HG03457 (cell line): ENCODE measurements around the gene PRDM16.

Experiments
- ATAC-seq: cut with Tn5 transposase; IDR thresholded peaks from one replicate; pipeline ENCODE4 v1.9.1; 2021; ENCODE audit warnings: moderate number of reproducible peaks; ENCODE audit not compliant: unreplicated experiment

PRDM16 gene

GRCh38 chr1:3249631-3250501, 180.9 kb downstream of the PRDM16 start:
- ATAC-seq = no peak

DNA sequence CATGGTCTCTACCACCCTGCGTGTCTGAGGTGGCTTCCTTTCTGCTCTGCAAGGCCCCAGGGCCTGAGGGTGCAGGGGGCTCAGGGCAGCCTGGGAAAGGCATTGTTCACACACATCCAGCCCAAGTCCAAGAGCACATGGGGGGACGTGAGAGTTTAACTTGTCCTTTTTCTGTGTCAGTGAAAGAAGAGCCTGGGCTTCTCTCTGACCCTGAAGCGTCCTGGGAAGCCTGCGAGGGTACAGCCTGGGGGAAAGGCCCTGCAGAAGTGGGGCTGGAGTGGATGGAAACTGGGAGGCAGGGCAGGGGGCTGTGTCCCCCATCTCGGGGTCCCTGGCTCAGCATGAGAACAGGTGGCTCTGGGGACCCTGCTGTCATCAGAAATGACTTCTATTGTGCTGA, 181.6 kb downstream of the PRDM16 start:
- no peak for ATAC-seq

DNA sequence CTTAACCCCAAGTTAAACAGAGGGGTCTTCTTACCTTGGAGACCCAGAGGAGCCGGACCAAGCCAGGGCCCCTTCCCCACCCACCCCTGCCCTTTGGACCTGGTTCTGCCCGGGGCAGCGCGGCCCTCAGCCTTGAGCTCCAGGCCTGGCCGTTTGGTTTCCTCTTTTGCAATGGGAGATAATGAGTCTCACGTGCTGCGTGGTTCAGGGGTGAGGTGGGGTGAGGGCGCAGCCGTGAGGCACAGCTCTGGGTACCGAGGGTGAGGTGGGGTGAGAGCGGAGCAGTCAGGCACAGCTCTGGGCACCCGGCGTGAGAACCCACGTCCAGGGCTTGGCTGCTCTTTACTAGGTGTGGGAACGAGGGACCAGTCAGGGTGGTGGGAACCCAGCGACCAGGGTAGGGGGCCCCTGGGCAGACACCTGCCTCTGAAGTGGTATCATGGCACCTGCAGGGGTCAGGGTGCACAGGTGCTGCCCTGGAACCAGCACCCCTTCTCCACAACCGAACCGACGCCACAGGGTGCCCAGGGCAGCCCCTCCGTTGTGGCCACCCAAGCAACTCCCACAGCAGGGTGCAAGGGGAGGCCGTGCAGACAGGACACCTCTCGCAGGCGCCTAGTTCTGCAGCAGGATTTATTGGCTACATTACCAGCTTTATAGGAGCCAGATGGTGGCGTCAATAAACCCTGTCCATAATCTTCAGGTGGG, 182.2 kb downstream of the PRDM16 start:
- ATAC-seq = no peak

- ATAC-seq = no peak
Measured at GRCh38 chr1:3251807-3252428, 182.9 kb downstream of the PRDM16 start.

DNA sequence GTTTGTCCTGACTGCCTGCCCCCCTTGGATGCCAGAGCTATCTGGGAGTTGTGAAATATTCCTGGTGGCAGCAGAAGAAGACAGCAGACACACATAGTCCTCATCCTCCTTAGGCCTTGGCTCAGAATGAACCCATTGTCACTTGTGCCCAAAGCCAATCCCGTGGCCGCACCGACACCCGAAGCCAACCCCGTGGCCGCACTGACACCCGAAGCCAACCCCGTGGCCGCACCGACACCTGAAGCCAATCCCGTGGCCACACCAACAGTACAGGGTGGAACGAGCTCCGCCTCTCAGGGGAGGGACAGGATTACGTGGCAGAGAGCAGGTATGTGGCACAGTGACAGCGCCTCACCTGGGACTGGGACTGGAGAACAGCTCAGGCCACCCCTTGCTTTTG, 186.7 kb downstream of the PRDM16 start:
- no peak for ATAC-seq

DNA sequence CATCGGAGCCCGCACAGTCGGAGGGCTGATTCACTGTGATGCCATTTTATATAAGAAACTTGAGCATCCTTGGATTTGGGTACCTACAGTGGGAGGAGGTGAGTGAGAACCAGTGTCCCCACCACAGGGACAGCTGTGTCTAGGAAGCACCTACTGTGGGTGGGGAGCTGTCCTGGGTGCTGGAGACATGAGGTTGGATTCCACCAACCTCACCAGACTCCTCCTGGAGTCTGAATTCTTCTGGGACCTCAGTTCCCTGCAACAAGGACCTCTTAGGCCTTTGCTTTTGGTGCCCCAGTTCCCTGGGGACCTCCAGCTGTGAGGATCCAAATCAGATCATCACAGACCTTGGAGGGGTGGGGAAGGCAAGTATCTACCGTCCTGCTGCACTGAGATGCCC, 188.8 kb downstream of the PRDM16 start:
- ATAC-seq = no peak

- no peak for ATAC-seq
Measured at GRCh38 chr1:3258386-3259003, 189.5 kb downstream of the PRDM16 start.

- no peak for ATAC-seq
Measured at GRCh38 chr1:3259020-3259419, 190.0 kb downstream of the PRDM16 start.

DNA sequence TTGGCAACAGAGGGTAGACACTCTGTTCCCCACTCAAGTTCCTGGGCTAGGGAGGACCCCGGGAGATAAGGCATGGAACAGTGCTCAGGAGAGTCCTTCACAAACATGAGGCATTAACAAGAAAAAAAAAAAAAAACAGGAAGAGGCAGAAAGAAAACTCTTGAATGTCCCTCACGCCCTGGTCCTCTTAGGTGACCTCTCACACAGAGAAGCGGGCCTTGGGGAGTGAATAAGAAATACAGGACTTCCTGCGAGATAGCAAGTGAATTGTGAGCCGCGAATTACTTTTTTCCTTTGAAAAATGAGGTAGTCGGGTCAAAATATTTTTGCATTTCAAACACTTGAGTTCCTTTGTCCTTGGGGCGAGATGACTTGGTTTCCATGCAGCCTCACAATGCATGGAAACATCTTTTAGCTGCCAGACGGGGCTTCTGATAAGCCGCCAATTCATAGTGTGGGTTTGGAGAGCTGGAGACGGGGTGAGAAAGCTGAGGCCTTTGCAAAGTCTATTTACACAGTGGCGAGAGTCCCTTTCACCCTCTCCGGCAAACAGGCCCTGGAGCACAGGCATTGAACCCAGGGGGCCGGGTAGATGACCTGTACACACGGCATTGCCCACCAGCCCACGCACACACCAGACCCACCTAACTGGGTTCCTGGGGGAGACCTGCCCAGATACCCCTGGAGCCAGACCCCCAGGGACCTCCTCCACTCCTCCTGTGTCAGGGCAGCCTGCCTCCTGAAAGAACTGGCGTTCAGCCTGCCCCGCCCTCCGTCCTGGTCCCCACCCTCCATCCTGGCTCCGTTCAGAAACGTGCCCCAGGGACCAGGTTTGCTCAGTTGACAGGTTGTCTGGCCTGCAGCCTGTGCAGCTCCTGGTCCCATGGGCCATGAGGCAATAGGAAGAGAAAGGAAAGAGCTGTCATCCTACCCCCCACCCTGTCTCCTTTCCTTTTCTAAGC, 192.3 kb downstream of the PRDM16 start:
- ATAC-seq = no peak

GRCh38 chr1:3261969-3262579, 193.1 kb downstream of the PRDM16 start:
- ATAC-seq = no peak

GRCh38 chr1:3262681-3263286, 193.8 kb downstream of the PRDM16 start:
- no peak for ATAC-seq

GRCh38 chr1:3263790-3264189, 194.8 kb downstream of the PRDM16 start:
- no peak for ATAC-seq

GRCh38 chr1:3264456-3264855, 195.5 kb downstream of the PRDM16 start:
- ATAC-seq = no peak

GRCh38 chr1:3265835-3266805, 197.1 kb downstream of the PRDM16 start:
- ATAC-seq = no peak

DNA sequence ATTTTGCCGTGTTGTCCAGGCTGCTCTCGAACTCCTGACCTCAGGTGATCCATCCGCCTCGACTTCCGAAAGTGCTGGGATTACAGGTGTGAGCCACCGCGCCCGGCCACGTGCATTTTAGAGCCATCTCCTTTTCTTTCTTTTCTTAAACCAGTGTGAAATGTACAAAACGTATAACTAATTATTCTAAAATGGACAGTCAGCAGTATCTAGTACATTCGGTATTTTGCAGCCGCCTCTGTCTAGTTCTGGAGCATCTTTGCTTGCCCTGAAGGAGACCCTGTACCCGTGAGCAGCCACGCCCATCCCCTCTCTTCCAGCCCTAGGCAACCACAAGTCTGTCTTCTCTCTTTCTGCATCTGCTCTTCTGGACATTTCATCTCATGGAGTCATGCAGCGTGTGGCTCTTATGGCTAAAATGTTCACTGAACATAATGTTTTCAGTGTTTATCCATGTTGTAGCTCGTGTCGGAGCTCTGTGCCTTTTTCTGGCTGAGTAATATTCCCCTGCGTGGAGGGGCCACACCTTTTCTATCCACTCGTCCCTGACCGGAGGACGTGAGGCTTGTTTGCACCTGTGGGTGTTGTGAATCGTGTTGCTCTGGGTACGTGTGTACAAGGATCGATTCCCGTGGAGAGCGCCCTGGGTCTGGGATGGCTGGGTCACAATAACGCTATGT, 198.0 kb downstream of the PRDM16 start:
- ATAC-seq = no peak

- ATAC-seq = no peak
Measured at GRCh38 chr1:3267550-3268270, 198.7 kb downstream of the PRDM16 start.

DNA sequence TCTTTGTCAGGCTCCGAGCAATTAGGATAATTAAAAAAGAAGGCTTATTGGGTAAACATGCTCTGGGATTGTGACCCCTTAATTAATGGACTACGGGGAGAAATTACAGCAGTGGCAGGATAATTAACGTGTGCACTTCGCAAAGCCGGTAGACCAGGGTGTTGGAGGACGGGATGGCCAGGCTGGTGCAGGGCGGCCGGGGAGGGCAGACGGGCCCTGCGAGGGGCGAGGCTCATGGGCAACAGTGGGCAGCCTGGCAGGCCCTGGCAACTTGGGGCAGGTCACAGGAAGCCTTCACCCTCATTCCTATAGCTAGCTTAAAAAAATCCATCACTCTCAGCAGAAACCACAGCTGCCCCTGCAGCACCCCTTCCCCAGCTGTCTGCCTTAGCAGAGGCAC, 199.3 kb downstream of the PRDM16 start:
- ATAC-seq = no peak
